ENCODE data around the gene INTS12.
"Not testable (repeated sequence)": the region's sequence is repeated elsewhere in the genome, so short reads cannot be mapped to it uniquely, and the experiment has no call there.

Gene INTS12, protein sequence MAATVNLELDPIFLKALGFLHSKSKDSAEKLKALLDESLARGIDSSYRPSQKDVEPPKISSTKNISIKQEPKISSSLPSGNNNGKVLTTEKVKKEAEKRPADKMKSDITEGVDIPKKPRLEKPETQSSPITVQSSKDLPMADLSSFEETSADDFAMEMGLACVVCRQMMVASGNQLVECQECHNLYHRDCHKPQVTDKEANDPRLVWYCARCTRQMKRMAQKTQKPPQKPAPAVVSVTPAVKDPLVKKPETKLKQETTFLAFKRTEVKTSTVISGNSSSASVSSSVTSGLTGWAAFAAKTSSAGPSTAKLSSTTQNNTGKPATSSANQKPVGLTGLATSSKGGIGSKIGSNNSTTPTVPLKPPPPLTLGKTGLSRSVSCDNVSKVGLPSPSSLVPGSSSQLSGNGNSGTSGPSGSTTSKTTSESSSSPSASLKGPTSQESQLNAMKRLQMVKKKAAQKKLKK

DNA sequence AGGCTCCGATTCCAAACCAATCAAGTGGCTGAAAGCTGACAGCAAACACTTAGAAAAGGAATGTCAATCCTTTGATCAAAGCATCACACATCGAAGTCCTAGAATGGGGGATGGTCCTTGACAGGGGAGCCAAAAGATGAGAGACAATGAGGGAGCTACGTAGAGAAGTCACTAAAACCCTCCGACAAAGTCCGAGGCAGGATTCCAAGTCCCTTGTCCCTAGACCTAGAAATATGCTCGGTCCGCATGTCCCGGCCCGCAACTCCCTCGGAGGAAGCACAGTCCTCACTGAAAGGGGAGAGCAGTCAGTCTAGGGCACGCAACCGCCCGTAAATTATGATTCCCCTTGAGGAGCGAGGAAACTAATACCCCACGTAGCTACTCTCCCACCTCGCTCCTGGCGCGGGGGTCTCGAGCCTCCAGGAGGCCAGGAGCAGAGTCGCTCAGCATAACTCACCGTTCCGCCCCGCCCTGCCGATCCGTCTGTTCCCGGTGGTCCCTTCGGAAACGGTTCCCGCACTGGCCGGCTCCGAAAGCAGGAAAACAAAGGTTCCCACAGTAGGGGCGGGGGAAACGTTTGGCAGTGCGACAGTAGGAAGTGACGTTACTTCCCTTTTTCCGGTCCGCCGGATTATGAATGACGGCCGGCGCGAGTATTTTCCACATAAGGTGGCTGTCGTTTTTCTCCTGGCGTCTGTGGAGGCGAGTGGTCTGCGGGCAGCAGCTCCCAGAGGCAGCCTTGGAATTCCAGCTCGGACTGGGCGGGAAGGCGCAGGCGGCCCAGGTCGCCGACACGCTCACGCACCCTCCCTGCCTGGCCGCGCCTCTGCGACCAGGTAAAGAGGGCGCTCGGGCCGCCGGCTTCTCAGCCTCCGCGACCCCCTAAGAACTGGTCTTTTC lies at the start of gene INTS12, which contains the start of gene GSTCD:
INTS12 (minus strand) TSS at position 509 of the 900 bp plus-strand sequence. CDS start 8,684 bp downstream, outside the sequence.
GSTCD (plus strand) TSS at position 604 of the 900 bp plus-strand sequence. CDS start 8,830 bp downstream, outside the sequence.
- peak; percentile 70 to 81 for DNase-seq (ENCODE audit: low read depth in 2 of 2)

DNA sequence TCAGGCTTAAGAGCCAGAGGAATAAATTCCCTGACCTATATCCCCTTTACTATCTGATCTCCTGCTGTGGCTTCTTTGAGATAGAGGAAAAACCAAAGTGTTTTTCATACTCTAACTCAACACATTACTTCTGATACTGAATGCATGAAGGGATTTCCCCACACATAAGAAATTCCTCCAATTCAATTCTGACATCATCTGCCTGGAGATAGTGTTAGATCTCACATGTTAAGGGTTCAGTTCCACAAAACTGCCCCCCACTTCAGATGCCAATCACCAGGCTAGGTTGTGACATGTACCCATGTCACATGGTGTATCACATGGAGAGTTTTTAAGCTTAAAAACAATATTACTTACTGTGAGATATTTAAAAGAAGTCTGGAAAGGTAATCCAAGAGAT lies 46.9 kb upstream of the INTS12 start:
- DNase-seq (ENCODE audit: low read depth in 2 of 2): no peak

DNA sequence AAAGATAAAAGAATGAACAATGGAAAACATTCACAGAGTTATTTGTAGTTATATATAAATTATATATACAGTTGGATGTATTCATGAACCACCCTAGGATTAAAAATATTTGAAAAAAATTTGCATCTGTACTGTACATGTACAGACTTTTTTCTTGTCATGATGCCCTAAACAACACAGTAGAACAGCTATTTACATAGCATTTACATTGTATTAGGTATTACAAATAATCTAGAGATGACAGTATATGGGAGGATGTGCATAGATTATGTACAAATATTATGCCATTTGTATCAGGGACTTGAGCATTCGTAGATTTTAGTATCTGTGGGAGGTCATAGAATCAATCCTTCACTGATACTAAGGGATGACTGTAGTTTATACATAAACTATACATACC lies 44.9 kb upstream of the INTS12 start:
- DNase-seq (ENCODE audit: low read depth in 2 of 2): no peak

DNA sequence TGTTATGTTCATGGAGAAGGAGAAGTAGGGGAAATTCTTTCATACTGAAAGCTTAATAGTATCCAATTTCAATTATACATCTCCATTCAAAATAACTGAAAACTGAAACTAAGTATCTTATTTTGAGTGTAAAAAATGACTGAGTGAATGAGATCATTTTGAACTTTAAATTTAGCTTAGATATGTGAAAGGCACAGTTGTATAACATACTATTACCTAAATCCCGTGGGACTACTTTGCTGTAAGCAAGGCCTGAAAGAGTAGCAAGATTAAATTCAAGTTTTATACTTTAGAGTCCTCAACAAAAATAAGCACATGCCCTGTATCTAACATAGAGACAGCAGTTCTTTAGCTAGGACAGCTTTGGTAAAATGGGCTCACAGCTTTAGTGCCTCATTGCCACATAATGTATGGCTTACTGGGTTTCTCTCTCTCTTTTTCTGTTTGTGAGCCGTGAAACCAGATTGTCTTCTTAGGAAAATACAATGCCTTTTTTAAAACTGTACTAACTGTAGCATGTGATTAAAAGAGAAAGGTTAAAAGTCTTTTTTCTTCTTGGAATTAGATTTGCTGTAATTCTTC lies 43.3 kb upstream of the INTS12 start:
- no peak for DNase-seq (ENCODE audit: low read depth in 2 of 2)

DNA sequence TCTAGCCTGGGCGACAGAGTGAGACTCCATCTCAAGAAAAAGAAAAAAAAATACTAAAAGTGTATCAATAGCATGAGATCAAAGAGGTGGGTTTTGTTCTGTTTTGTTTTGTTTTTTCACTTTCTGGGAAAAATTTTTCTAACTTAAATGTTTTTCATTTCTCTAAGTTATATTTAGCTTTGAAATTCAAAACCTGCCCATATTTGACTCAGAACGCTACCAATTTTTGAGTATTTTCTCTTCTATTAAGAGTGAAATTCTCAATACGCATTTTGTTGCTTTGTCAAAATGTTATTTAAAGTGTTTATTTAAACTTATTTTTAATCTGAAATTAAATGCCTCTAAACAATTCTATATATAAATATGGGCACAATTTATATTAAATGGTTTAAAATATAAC lies 39.7 kb upstream of the INTS12 start:
- no peak for DNase-seq (ENCODE audit: low read depth in 2 of 2)

DNA sequence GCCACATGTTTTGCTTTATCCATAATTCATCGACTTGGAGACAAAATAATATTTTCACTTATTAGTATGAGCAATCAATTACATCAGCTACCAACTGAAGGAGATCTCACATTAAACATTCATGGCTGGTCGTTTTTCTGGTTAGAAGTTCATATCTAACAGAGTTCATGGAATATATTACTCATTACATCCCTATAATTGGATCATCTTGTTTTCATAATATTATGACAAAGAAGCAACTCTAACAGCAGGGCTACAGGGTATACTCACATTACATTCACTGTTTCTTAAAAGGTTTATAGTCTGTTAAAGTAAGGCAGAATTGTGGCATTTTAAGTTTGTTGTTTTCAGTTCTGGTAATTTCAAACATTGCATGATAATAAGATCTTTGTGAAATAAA lies 33.1 kb upstream of the INTS12 start:
- no peak for DNase-seq (ENCODE audit: low read depth in 2 of 2)

DNA sequence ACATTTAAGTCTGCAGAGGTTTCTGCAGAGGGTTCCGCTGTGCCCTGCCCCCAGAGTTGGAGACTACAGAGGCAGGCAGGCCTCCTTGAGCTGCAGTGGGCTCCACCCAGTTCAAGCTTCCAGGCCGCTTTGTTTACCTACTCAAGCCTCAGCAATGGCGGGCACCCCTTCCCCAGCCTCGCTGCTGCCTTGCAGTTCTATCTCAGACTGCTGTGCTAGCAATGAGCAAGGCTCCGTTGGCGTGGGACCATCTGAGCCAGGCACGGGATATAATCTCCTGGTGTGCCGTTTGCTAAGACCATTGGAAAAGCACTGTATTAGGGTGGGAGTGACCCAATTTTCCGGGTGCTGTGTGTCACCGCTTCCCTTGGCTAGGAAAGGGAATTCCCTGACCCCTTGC lies 26.7 kb upstream of the INTS12 start:
- not testable (repeated sequence) for DNase-seq (ENCODE audit: low read depth in 2 of 2)

DNA sequence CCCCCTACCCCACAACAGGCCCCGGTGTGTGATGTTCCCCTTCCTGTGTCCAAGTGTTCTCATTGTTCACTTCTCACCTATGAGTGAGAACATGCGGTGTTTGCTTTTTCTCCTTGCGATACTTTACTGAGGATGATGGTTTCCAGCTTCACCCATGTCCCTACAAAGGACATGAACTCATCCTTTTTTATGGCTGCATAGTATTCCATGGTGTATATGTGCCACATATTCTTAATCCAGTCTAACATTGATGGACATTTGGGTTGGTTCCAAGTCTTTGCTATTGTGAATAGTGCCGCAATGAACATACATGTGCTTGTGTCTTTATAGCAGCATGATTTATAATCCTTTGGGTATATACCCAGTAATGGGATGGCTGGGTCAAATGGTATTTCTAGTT lies 21.4 kb upstream of the INTS12 start:
- not testable (repeated sequence) for DNase-seq (ENCODE audit: low read depth in 2 of 2)

DNA sequence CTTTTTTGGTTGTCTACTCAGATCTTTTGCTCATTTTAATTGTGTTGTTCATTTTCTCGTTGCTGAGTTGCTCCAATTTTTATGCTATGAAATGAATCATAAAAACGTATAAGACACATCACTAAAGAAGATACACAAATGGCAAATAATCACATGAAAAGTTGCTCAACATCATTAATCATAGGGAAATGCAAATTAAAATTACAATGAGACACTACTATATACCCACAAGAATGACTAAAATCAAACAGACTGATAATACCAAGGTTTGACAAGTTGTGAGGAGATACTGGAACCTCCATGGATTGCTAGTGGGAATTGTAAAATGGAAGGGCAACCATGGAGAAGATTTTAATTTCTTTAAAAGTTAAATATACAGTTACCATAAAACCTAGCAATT lies 17.1 kb upstream of the INTS12 start:
- no peak for DNase-seq (ENCODE audit: low read depth in 2 of 2)

DNA sequence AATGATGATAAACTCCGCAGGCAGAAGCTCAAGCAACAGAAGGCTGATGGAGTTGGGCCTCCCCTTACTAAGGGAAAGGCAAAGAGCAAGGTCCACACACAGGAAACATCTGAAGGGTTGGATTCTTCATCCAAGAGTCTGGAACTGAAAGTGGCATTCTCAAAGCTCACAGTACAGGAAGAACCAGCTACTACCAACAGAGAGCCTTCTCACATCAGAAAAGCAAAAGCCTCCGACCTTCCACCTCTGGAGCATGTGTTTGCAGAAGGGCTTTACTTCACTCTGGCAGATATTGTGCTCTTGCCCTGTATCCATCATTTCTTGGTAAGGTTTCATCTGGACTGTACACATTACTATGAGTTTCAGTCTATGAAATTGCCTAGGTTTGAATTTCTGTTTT lies 10.7 kb upstream of the INTS12 start:
- DNase-seq (ENCODE audit: low read depth in 2 of 2): no peak

DNA sequence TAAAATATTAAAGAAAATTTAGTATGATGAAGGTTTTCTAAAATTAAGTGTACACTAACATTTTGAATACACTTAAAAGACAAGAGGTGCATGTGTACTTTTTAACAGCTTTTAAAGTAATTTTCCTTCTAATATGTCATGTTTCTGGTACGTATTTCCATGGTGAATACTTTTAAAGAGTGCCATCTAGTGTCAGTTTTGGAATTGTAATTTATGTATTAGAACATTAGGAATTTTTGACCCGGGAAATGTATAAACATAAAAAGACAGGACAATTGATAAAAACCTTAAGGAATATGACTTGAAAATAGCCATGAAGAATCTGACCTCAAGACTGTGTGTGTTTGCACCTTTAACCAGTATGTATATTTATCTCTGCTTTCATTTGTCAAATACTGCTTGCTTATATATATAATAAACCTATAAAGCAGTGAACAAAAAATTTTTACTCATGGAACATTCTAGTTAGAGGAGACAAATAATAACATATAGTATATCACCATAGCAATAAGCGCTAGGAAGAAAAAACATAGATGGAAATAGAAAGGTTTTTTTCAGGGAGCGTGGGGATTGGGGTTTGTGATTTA lies 7.3 kb upstream of the INTS12 start:
- no peak for DNase-seq (ENCODE audit: low read depth in 2 of 2)

DNA sequence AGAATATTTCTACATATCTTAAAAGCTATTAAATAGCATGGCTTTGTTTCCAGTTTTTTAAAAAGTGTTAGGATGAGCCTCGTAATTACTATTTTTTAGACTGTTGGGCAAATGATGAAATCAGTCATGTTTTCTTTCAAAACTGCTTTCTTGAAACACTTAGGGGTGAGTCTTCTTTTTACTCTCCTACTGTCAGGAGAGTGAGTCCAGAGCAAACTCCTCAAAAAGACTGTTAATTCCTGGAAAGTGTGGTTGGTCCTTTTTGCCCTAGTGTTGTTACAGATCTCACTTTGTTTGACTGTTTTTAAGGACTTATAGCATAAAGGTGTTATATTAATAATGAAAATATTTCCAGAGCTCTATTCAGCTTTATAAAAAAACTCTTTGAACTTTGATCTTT lies 6.4 kb upstream of the INTS12 start:
- no peak for DNase-seq (ENCODE audit: low read depth in 2 of 2)

DNA sequence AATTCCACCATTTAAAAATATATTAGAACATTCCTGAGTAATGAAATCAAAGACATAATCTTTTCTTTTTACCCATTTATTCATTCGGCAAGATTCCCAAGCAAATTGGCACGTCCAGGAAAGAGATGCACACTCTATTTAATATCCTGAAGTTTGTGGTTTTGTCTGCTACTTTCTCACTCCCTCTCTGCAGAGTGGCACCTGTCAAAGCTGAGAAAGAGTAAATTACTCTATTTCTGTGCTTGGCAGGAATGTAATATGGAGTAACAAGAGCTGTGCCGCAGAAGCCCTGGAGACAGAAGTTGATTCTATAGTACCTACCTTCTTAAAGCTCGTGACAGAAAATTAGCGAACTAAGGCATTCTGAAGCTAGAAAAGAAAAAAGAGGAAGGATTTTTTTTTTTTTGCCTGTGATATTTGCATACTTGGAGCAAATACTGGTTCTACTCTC lies 5.6 kb upstream of the INTS12 start:
- no peak for DNase-seq (ENCODE audit: low read depth in 2 of 2)

DNA sequence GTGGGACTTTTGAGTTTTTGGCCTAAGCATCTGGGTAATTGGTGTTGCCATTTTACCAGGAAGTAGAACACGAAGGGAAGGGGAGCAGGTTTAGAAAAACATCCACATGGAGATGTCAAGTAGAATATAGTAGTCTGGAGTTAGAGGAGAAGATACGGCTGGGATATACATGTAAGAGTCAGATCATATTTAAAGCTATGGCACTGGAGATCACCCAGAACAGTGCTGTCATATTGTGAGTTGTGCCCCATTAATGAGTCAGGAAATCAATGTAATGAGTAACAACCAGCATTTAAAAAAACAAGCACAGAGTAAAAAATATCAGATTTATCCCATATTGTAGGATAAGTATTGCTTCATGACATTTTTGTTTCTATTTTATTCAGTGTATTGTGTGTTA lies 4.3 kb upstream of the INTS12 start:
- no peak for DNase-seq (ENCODE audit: low read depth in 2 of 2)

DNA sequence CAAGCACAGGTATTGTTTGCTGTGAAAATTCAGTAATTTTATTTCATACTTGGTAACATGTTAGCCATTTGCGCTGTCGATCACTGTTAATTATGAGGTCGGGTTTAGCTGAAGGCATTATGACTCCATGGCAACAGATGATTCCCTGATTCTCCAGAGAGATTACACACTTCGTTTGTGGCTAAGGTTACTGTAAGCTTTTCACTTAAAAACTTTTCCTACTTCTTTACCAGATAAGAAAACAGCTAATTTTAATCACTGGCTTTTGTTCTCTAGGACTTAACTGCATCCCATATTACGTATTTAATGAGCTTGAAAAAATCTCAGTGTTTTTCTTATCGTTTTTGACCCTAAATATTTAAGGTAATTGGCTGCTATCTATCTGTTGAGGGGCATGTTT lies 2.2 kb upstream of the INTS12 start:
- DNase-seq (ENCODE audit: low read depth in 2 of 2): no peak

DNA sequence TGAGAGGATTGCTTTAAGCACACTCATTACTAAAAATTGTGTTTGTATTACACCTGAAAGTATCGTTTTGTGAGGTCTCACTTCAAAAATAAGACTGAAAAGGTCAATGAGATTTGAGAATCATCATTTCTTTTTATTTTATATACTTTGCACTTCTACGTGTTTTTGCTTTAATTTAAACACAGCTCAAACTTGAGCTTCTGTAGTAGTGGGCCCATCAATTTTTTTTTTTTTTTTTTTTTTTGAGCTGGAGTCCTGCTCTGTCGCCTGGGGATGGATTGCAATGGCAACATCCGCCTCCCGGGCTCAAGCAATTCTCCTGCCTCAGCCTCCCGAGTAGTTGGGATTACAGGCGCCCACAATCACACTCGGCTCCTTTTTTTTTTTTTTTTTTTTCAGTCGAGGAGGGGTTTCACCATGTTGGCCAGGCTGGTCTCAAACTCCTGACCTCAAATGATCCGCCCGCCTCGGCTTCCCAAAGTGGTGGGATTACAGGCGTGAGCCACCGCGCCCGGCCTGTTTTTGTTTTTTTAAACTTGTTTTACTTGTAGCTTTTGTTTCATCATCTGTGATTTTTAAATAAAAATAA lies 1.6 kb upstream of the INTS12 start:
- no peak for DNase-seq (ENCODE audit: low read depth in 2 of 2)

DNA sequence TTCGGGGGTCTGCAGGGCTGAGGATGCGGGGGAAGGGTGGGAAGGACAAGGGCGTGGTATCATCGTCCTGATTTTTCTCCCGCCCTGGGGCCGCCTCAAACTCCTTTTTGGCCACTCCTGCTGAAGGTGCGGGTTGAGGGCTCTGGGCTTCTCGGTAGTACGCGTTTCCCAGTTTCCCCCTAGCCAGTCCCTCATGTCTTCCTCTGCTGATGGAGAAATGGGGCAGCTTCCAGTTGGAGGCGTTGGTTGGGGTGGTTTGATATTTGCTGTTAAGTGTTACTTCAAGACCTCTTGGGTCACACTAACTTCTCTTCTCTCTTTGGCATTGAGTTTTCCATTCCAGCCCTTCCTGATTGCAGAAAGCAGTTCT lies 577 bp upstream of the INTS12 start:
- no peak for DNase-seq (ENCODE audit: low read depth in 2 of 2)

DNA sequence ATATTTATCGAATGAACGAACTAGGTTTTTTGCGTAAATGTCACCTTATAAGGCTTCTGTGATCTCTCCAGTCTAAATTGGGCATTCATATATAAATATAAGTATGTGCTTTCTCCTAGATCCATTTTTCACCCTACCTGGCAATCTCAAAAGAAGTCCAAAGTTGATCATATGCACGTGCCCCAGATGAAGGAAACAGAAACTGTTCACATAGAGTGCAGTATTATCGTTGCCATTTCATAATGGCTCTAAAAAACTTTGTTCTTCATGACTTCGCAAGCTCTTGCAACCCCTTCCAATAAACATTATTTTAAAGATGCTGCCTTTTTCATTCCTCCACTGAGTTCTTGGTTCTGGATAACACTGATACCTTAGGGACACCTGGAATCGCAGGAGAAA lies 708 bp downstream of the INTS12 start:
- DNase-seq (ENCODE audit: low read depth in 2 of 2): no peak

DNA sequence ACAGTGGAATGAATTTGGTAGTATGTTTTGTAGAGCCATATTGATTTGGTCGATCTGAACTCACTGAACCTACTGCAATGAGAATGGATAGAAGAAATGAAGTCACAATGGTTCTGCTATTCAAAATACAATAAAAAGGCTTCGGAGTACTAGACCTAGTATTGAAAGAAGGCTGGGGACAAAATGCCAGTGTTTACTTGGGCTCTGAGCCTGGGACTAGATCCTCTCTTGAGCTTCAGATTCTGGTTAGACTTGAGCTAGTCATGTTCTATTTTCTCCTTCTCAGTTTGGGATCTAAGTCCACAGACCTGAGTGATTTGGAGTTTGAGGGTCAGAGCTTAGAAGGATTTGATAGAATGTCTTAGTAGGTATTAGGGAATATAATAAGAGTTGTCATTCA lies 9.9 kb downstream of the INTS12 start:
- DNase-seq (ENCODE audit: low read depth in 2 of 2): no peak

DNA sequence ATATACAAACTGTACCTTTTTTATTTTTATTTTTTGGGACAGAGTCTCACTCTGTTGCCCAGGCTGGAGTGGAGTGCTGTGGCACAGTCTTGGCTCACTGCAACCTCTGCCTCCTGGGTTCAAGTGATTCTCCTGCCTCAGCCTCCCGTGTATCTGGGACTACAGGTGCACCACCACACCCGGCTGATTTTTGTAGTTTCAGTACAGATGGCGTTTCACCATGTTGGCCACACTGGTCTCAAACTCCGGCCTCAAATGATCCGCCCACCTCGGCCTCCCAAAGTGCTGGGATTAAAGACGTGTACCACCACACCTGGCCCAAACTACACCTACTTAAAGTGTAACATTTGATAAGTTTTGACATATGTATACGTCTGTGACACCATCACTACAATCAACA lies 12.7 kb downstream of the INTS12 start:
- DNase-seq (ENCODE audit: low read depth in 2 of 2): not testable (repeated sequence)

DNA sequence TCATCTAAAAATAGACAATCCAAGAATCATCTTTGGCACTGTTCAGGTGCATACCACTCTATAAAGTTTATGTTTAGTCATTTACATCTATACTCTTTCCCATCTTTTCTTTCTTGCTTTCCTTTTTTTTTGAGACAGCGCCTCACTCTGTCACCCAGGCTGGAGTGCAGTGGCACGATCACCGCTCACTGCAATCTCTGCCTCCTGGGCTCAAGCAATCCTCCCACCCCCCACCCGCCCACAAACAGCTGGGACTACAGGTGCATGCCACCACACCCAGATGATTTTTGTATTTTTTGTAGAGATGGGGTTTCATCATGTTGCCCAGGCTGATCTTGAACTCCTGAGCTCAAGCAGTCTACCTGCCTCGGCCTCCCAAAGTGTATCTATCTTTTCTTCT lies 13.7 kb downstream of the INTS12 start:
- DNase-seq (ENCODE audit: low read depth in 2 of 2): not testable (repeated sequence)

All from stimulated activated CD8-positive, alpha-beta memory T cell treated with anti-CD3 and anti-CD28 coated beads, Interleukin-15, amount 100 ng/mL, for 4 hours (primary cell).